ENCODE measurements around the gene C2CD3. TPM values are rescaled to one million over a fixed set of nuclear protein-coding genes. Genes with fewer than 3 reads are reported as not detected.

Gene C2CD3
- total RNA-seq, 1 donor from 2014 or later, result 53.7 TPM

DNA sequence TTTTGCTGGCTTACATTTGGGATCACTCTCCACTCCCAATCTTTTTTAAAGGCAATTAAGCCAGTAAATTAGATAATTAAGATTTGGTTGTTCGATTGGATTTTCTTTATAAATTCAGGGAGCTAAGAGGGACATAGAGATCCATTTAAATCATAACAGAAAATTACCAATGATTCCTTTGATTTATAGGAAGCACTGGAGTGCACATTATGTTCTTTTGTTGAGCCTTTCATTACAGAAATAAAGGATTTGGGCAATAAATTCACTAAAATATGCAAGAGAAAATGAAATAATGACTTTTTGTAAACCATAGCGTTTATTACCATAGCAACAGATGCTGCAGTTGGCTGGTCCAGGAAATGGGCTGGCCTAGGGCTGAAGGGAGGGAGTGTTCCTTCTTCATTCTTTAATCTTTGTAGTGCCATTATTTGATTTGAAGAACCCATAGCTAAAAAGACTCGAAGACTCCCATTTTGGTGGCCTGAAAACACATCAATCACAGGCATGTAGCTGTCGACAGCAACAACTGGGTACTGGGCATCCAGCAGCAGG, 73.0 kb downstream of the C2CD3 start:
- Histone ChIP-seq H3K27me3 (ENCODE audit: insufficient read depth, low read length) (no peaks in the 10 kb centered on the region), H3K36me3 (ENCODE audit: insufficient read depth, low read length) (peaks cover 42% of the 10 kb centered on the region), H2AFZ (ENCODE audit: low read depth, low read length) (no peak overlapping the region), H3K4me1 (ENCODE audit: insufficient read depth, low read length) (no peaks in the 10 kb centered on the region), H3K27ac (ENCODE audit: low read depth, low read length) (no peak overlapping the region), H3K4me3 (ENCODE audit: insufficient read depth, low read depth, low read length) (no peak overlapping the region), H3K4me2 (ENCODE audit: low read length) (no peak overlapping the region), H3K79me2 (ENCODE audit: insufficient read depth, low read length) (no peaks in the 10 kb centered on the region), H4K20me1 (ENCODE audit: insufficient read depth, low read length) (no peaks in the 10 kb centered on the region), H3K9me3 (ENCODE audit: insufficient read depth, low read depth, low read length) (no peaks in the 10 kb centered on the region), H3K9ac (ENCODE audit: low read length) (no peak overlapping the region)
- H3K36me3 Mint-ChIP-seq (ENCODE audit: low read depth, unreplicated experiment), result peaks cover 9% of the 10 kb centered on the region
- FAIRE-seq, result no peak
- H3K27me3 Mint-ChIP-seq (ENCODE audit: low read depth, unreplicated experiment), result no peaks in the 10 kb centered on the region
- TF ChIP-seq CTCF (IDR thresholded peaks at IDR 0.05; ENCODE audit: insufficient read depth, low read depth, low read length) (no peak), EZH2 (IDR thresholded peaks at IDR 0.05; ENCODE audit: insufficient read depth, low read length) (no peak)
- H3K27ac Mint-ChIP-seq (ENCODE audit: unreplicated experiment), result no peak overlapping the region
- no peaks in the 10 kb centered on the region for H3K9me3 Mint-ChIP-seq (ENCODE audit: unreplicated experiment)
- H3K4me3 Mint-ChIP-seq (ENCODE audit: unreplicated experiment), result no peak overlapping the region
- H3K4me1 Mint-ChIP-seq (ENCODE audit: low read depth, unreplicated experiment), result no peaks in the 10 kb centered on the region
- no peak for DNase-seq (ENCODE audit: low read depth)

DNA sequence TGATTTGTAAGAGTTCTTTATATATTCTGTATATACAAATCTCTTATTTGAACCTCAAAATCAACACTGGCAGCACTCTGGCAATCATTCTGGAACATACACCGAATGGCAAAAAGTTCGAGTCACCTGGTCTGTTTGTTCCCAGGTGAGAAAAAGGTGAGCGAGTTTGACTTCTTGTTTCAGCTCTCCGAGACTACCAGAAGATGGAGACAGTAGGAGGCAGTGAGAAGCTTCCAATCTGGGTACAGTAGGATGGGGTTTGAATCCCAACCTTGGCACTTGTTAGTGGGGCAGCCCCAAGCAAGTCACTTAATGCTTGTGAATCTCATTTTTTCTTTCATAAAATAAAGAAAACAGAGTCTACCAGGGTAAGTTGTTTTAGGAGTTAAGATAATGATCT, 76.4 kb downstream of the C2CD3 start:
- Mint-ChIP-seq H3K9me3 (ENCODE audit: unreplicated experiment) (no peaks in the 10 kb centered on the region), H3K27me3 (ENCODE audit: low read depth, unreplicated experiment) (no peaks in the 10 kb centered on the region), H3K4me3 (ENCODE audit: unreplicated experiment) (no peak overlapping the region), H3K4me1 (ENCODE audit: low read depth, unreplicated experiment) (no peaks in the 10 kb centered on the region), H3K27ac (ENCODE audit: unreplicated experiment) (no peak overlapping the region), H3K36me3 (ENCODE audit: low read depth, unreplicated experiment) (no peaks in the 10 kb centered on the region)
- Histone ChIP-seq H3K27ac (ENCODE audit: low read depth, low read length) (no peak overlapping the region), H3K36me3 (ENCODE audit: insufficient read depth, low read length) (peaks cover 37% of the 10 kb centered on the region), H3K9me3 (ENCODE audit: insufficient read depth, low read depth, low read length) (no peaks in the 10 kb centered on the region), H3K4me3 (ENCODE audit: insufficient read depth, low read depth, low read length) (no peak overlapping the region), H2AFZ (ENCODE audit: low read depth, low read length) (no peak overlapping the region), H3K79me2 (ENCODE audit: insufficient read depth, low read length) (no peaks in the 10 kb centered on the region), H3K9ac (ENCODE audit: low read length) (no peak overlapping the region), H3K4me1 (ENCODE audit: insufficient read depth, low read length) (no peaks in the 10 kb centered on the region), H3K27me3 (ENCODE audit: insufficient read depth, low read length) (no peaks in the 10 kb centered on the region), H4K20me1 (ENCODE audit: insufficient read depth, low read length) (no peaks in the 10 kb centered on the region), H3K4me2 (ENCODE audit: low read length) (no peak overlapping the region)
- no peak for TF ChIP-seq EZH2 (IDR thresholded peaks at IDR 0.05; ENCODE audit: insufficient read depth, low read length)
- TF ChIP-seq CTCF (IDR thresholded peaks at IDR 0.05; ENCODE audit: insufficient read depth, low read depth, low read length), result no peak
- FAIRE-seq (no peak), DNase-seq (ENCODE audit: low read depth) (no peak)

GRCh38 chr11:74092425-74092824, 78.4 kb downstream of the C2CD3 start:
- TF ChIP-seq EZH2 (IDR thresholded peaks at IDR 0.05; ENCODE audit: insufficient read depth, low read length), result no peak
- TF ChIP-seq CTCF (IDR thresholded peaks at IDR 0.05; ENCODE audit: insufficient read depth, low read depth, low read length), result no peak
- no peak for FAIRE-seq
- H2AFZ ChIP-seq (ENCODE audit: low read depth, low read length), result no peak overlapping the region
- no peaks in the 10 kb centered on the region for H3K4me1 ChIP-seq (ENCODE audit: insufficient read depth, low read length)
- H3K4me3 ChIP-seq (ENCODE audit: insufficient read depth, low read depth, low read length), result no peak overlapping the region
- H3K27ac ChIP-seq (ENCODE audit: low read depth, low read length), result no peak overlapping the region
- no peaks in the 10 kb centered on the region for H4K20me1 ChIP-seq (ENCODE audit: insufficient read depth, low read length)
- H3K36me3 ChIP-seq (ENCODE audit: insufficient read depth, low read length), result peaks cover 30% of the 10 kb centered on the region
- H3K9ac ChIP-seq (ENCODE audit: low read length), result no peak overlapping the region
- no peaks in the 10 kb centered on the region for H3K27me3 ChIP-seq (ENCODE audit: insufficient read depth, low read length)
- H3K4me3 Mint-ChIP-seq (ENCODE audit: unreplicated experiment), result no peak overlapping the region
- peaks cover 4% of the 10 kb centered on the region for H3K36me3 Mint-ChIP-seq (ENCODE audit: low read depth, unreplicated experiment)
- no peak overlapping the region for H3K4me2 ChIP-seq (ENCODE audit: low read length)
- H3K79me2 ChIP-seq (ENCODE audit: insufficient read depth, low read length), result no peaks in the 10 kb centered on the region
- no peaks in the 10 kb centered on the region for H3K27me3 Mint-ChIP-seq (ENCODE audit: low read depth, unreplicated experiment)
- H3K9me3 Mint-ChIP-seq (ENCODE audit: unreplicated experiment), result no peaks in the 10 kb centered on the region
- no peak for DNase-seq (ENCODE audit: low read depth)
- no peak overlapping the region for H3K27ac Mint-ChIP-seq (ENCODE audit: unreplicated experiment)
- H3K9me3 ChIP-seq (ENCODE audit: insufficient read depth, low read depth, low read length), result no peaks in the 10 kb centered on the region
- no peaks in the 10 kb centered on the region for H3K4me1 Mint-ChIP-seq (ENCODE audit: low read depth, unreplicated experiment)

Measured in astrocyte (in vitro differentiated cells and primary cell).